Stimulated activated naive CD8-positive, alpha-beta T cell treated with anti-CD3 and anti-CD28 coated beads, Interleukin-15, Interleukin-2, amounts not matched to agents 100 ng/mL and 50 ng/mL, for 24 hours (primary cell): ENCODE data around the gene PRPH2.
"Not testable (repeated sequence)": the region's sequence is repeated elsewhere in the genome, so short reads cannot be mapped to it uniquely, and the experiment has no call there.

Experiments used
- H3K27ac Mint-ChIP-seq: one replicate; pipeline ENCODE4 v1.8.0; 2021; ENCODE audit warnings: mild to moderate bottlenecking, mixed read lengths
- H3K27me3 Mint-ChIP-seq: one replicate; pipeline ENCODE4 v1.8.0; 2021; ENCODE audit warnings: mixed read lengths
- H3K36me3 Mint-ChIP-seq: one replicate; pipeline ENCODE4 v1.8.0; 2021; ENCODE audit warnings: low read depth, mixed read lengths
- H3K4me1 Mint-ChIP-seq: one replicate; pipeline ENCODE4 v1.8.0; 2021; ENCODE audit warnings: low read depth, mixed read lengths
- H3K4me3 Mint-ChIP-seq: one replicate; pipeline ENCODE4 v1.8.0; 2021; ENCODE audit warnings: mild to moderate bottlenecking, mixed read lengths
- H3K9me3 Mint-ChIP-seq: one replicate; pipeline ENCODE4 v1.8.0; 2021; ENCODE audit warnings: mixed read lengths

Gene PRPH2

GRCh38 chr6:42696526-42697267 is 25.7 kb downstream of the PRPH2 start:
- Mint-ChIP-seq H3K36me3 (peaks cover 29% of the 10 kb centered on the region), H3K27me3 (no peaks in the 10 kb centered on the region), H3K9me3 (no peaks in the 10 kb centered on the region), H3K4me1 (peaks cover 29% of the 10 kb centered on the region), H3K4me3 (no peak overlapping the region), H3K27ac (no peak overlapping the region)

GRCh38 chr6:42694586-42694985 is 27.8 kb downstream of the PRPH2 start:
- Mint-ChIP-seq H3K36me3 (peaks cover 48% of the 10 kb centered on the region), H3K9me3 (no peaks in the 10 kb centered on the region), H3K27me3 (no peaks in the 10 kb centered on the region), H3K4me1 (peaks cover 46% of the 10 kb centered on the region), H3K27ac (peak overlapping the region; percentile 19), H3K4me3 (no peak overlapping the region)

DNA sequence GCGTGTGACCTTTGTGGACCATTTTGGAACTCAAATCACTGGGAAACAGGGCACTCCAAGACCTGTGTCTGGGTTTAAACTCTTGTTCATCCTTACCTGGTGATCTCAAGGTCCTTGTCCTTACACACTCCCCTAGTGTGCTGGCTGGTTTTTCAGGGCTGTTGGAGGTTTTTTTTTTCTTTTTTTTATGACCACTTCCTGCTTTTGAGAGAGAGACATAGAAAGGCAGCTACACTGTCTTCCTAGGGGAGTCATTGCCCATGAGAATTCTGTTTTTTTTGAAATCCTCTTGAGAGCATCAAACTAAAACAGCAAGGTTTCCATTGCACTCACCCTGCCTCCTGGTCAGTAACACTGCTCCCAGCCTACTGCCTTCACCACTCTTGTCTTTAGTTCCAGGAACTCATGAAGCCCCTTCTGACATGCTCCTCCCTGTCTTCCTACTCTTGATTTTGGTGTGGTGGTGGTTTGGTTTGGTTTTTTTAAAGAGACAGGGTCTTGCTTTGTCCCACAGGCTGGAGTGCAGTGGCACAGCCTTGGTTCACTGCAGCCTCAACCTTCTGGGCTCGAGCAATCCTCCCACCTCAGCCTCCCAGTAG is 28.6 kb downstream of the PRPH2 start:
- Mint-ChIP-seq H3K9me3 (no peaks in the 10 kb centered on the region), H3K4me1 (peaks cover 46% of the 10 kb centered on the region), H3K27ac (peak overlapping the region; percentile 76), H3K27me3 (no peaks in the 10 kb centered on the region), H3K36me3 (peaks cover 56% of the 10 kb centered on the region), H3K4me3 (no peak overlapping the region)

DNA sequence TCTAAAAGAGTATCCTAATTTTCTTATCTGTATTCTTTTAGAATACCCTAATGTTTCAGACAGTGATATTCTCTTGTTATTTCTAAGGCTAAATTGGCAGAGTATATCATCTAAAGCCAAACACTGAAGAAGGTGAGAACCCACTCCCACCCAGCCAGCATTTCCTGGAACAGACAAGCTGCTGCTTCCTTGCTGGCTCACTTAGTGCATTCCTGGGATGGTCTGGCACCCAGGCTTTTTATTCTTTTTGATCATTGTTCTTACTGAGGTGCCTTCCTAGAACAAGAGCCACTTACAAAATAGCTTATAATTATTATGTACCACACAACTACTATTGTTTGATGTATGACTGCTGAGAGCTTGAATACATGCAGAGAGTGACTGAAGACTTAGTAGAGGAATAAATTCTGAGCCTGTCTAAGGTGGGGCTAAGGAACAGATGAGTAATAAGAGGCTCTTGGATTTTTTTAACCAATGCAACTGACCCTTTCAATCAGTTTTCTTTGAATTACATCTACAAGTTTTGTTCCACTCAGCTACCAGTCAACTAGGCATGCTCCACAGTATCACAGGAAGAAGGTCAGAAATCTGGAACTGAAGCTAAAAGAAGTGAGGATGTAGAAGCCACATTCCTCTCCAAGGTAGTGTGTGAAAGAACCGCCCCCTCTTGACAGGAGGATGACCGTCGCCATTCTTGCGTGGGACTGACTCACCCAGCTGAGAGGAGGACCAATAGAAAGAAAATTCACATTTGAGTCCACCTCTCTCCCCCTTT is 30.1 kb downstream of the PRPH2 start:
- Mint-ChIP-seq H3K36me3 (peaks cover 69% of the 10 kb centered on the region), H3K27ac (peak overlapping the region; percentile 76), H3K4me1 (peaks cover 46% of the 10 kb centered on the region), H3K4me3 (no peak overlapping the region), H3K9me3 (no peaks in the 10 kb centered on the region), H3K27me3 (no peaks in the 10 kb centered on the region)

- Mint-ChIP-seq H3K4me1 (peaks cover 46% of the 10 kb centered on the region), H3K27me3 (no peaks in the 10 kb centered on the region), H3K36me3 (peaks cover 76% of the 10 kb centered on the region), H3K9me3 (no peaks in the 10 kb centered on the region), H3K27ac (peak overlapping the region; percentile 83), H3K4me3 (no peak overlapping the region)
Measured at GRCh38 chr6:42690872-42691271, 31.5 kb downstream of the PRPH2 start.

- Mint-ChIP-seq H3K36me3 (peaks cover 79% of the 10 kb centered on the region), H3K4me1 (peaks cover 46% of the 10 kb centered on the region), H3K9me3 (no peaks in the 10 kb centered on the region), H3K27ac (peak overlapping the region; percentile 83), H3K4me3 (no peak overlapping the region), H3K27me3 (no peaks in the 10 kb centered on the region)
Measured at GRCh38 chr6:42690151-42690702, 32.2 kb downstream of the PRPH2 start.

GRCh38 chr6:42689371-42689770 is 33.0 kb downstream of the PRPH2 start:
- Mint-ChIP-seq H3K27ac (no peak overlapping the region), H3K36me3 (peaks cover 81% of the 10 kb centered on the region)

DNA sequence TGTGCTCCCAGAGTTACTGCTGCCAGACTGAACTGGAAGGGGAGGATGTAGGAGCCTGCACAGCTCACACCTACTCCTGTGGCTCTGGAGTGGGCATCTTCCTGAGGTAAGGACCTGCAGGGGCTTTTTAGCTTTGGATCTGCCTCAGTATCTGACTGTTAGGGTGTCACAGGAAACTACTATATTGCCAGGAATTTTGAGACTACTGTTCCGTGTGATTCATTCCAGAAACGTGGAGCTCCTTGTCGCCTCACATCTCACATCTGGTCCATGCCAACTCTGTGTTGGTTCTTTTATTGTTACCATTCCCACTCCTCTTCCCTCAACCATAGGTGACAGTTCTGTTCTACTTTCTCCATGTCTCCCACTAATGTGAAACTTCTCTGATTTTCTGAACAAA is 34.1 kb downstream of the PRPH2 start:
- Mint-ChIP-seq H3K4me1 (peaks cover 31% of the 10 kb centered on the region), H3K36me3 (peaks cover 79% of the 10 kb centered on the region), H3K27ac (peak overlapping the region; percentile 20), H3K27me3 (no peaks in the 10 kb centered on the region), H3K4me3 (no peak overlapping the region), H3K9me3 (no peaks in the 10 kb centered on the region)

More at GRCh38 chr6:42689371-42689770, 33.0 kb downstream of the PRPH2 start:
- Mint-ChIP-seq H3K4me3 (no peak overlapping the region), H3K27me3 (no peaks in the 10 kb centered on the region), H3K4me1 (peaks cover 42% of the 10 kb centered on the region), H3K9me3 (no peaks in the 10 kb centered on the region)

DNA sequence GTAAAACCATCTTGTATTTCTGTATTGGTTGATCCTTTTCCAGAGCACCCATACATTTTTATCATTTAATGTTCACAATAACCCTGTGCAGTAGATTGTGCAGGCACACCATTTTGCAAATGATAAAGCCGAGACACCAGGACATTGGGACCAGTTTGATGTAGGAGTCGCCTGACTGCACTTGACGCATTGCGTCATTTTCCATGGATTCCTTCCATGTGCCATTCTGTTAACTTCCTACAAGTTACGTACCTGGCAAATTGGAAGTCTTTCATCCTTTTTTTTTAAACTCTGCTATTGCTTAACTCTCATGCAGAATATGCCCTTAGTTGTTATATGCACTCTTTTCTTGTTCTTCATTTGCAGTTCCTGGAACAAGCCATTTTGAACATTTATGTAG is 43.0 kb downstream of the PRPH2 start:
- no peak overlapping the region for H3K27ac Mint-ChIP-seq
- H3K4me3 Mint-ChIP-seq, result no peak overlapping the region
- no peaks in the 10 kb centered on the region for H3K9me3 Mint-ChIP-seq
- no peaks in the 10 kb centered on the region for H3K4me1 Mint-ChIP-seq
- peaks cover 74% of the 10 kb centered on the region for H3K36me3 Mint-ChIP-seq
- H3K27me3 Mint-ChIP-seq, result no peaks in the 10 kb centered on the region

DNA sequence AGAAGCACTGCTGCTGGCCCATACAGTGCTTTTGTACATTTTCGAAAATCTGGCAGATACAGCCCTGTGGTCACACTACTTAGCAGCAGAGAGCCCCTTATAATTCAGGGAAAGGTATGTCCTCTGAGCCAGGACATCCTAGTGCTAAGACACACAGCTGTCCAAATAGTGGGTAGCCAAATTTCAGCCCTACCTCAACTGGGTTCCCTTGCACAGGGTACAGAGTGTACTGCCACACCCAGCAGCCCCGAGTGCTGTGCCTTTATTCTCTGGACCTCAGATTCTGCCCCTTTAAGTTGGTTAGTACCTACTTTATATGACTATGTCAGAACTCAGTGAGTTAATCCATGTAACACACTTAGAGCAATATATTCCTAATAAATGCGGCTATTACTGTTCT is 47.6 kb downstream of the PRPH2 start:
- H3K27ac Mint-ChIP-seq, result no peak overlapping the region
- H3K27me3 Mint-ChIP-seq, result no peaks in the 10 kb centered on the region
- H3K36me3 Mint-ChIP-seq, result peaks cover 79% of the 10 kb centered on the region
- H3K4me1 Mint-ChIP-seq, result peaks cover 18% of the 10 kb centered on the region
- H3K9me3 Mint-ChIP-seq, result no peaks in the 10 kb centered on the region
- H3K4me3 Mint-ChIP-seq, result no peak overlapping the region

DNA sequence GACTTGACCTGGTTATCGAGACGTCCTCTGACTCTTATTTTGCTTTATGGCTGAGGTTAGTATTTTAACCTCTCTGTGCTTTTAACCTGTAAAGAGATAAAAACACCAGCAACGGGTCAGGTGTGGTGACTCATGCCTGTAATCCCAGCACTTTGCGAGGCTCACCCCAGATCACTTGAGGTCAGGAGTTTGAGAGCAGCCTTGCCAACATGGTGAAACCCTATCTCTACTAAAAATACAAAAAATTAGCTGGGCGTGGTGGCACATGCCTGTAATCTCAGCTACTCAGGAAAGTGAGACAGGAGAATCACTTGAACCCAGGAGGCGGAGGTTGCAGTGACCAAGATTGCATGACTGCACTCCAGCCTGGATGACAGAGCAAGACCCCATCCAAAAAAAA is 48.0 kb downstream of the PRPH2 start:
- Mint-ChIP-seq H3K36me3 (peaks cover 79% of the 10 kb centered on the region), H3K4me1 (peaks cover 18% of the 10 kb centered on the region)
- not testable (repeated sequence) for H3K9me3 Mint-ChIP-seq, H3K27ac Mint-ChIP-seq, H3K27me3 Mint-ChIP-seq, H3K4me3 Mint-ChIP-seq

- H3K9me3 Mint-ChIP-seq, result no peaks in the 10 kb centered on the region
- H3K27me3 Mint-ChIP-seq, result no peaks in the 10 kb centered on the region
- no peaks in the 10 kb centered on the region for H3K4me1 Mint-ChIP-seq
- H3K4me3 Mint-ChIP-seq, result no peak overlapping the region
- H3K27ac Mint-ChIP-seq, result no peak overlapping the region
- H3K36me3 Mint-ChIP-seq, result peaks cover 73% of the 10 kb centered on the region
Measured at GRCh38 chr6:42664718-42665117, 57.7 kb downstream of the PRPH2 start.

GRCh38 chr6:42661540-42662153 is 60.8 kb downstream of the PRPH2 start:
- no peak overlapping the region for H3K4me3 Mint-ChIP-seq
- H3K36me3 Mint-ChIP-seq, result peaks cover 76% of the 10 kb centered on the region
- H3K27ac Mint-ChIP-seq, result no peak overlapping the region
- H3K27me3 Mint-ChIP-seq, result no peaks in the 10 kb centered on the region
- H3K4me1 Mint-ChIP-seq, result no peaks in the 10 kb centered on the region
- H3K9me3 Mint-ChIP-seq, result no peaks in the 10 kb centered on the region

GRCh38 chr6:42659806-42660205 is 62.6 kb downstream of the PRPH2 start:
- Mint-ChIP-seq H3K4me1 (no peaks in the 10 kb centered on the region), H3K4me3 (no peak overlapping the region), H3K27ac (no peak overlapping the region), H3K36me3 (peaks cover 66% of the 10 kb centered on the region), H3K9me3 (no peaks in the 10 kb centered on the region), H3K27me3 (no peaks in the 10 kb centered on the region)

GRCh38 chr6:42653851-42654250 is 68.5 kb downstream of the PRPH2 start:
- Mint-ChIP-seq H3K4me1 (no peaks in the 10 kb centered on the region), H3K4me3 (no peak overlapping the region), H3K36me3 (peaks cover 59% of the 10 kb centered on the region), H3K27ac (no peak overlapping the region), H3K9me3 (no peaks in the 10 kb centered on the region), H3K27me3 (no peaks in the 10 kb centered on the region)
